Mucosa of gallbladder (tissue), 1 donor: Measurements from ENCODE around the gene VMAC. TPM values are rescaled to one million over a fixed set of nuclear protein-coding genes. Genes with fewer than 3 reads are reported as not detected.
A peak's percentile ranks its signal among the peaks of the same experiment; 100 is the strongest.

ENCODE experiments used
- DNase-seq: peaks from one replicate; pipeline ENCODE4 v3.0.0-alpha.2; 2020; ENCODE audit warnings: low spot score
- total RNA-seq: library from RNA; stranded (reverse); gene quantifications from one replicate; pipeline ENCODE4 v1.2.1, GENCODE V29; 2021
- donor health status: DM: no; HTN: no; CAD: no.

The VMAC gene
- total RNA-seq, 1 donor from 2014 or later: 12.7 TPM

- no peak for DNase-seq
Observed at GRCh38 chr19:5929179-5929578, 24.5 kb downstream of the VMAC start.

GRCh38 chr19:5929625-5930024, 25.0 kb downstream of the VMAC start:
- no peak for DNase-seq

- no peak for DNase-seq
Observed at GRCh38 chr19:5931251-5931650, 26.6 kb downstream of the VMAC start.

GRCh38 chr19:5932146-5932545, 27.5 kb downstream of the VMAC start:
- no peak for DNase-seq

GRCh38 chr19:5932609-5933262, 28.1 kb downstream of the VMAC start:
- DNase-seq: no peak

GRCh38 chr19:5933391-5934068, 28.9 kb downstream of the VMAC start:
- DNase-seq: no peak

- no peak for DNase-seq
Observed at GRCh38 chr19:5934069-5934401, 29.4 kb downstream of the VMAC start.

GRCh38 chr19:5934774-5935472, 30.3 kb downstream of the VMAC start:
- peak; percentile 32 for DNase-seq

GRCh38 chr19:5935473-5936291, 31.0 kb downstream of the VMAC start:
- DNase-seq: no peak

GRCh38 chr19:5936292-5936592, 31.6 kb downstream of the VMAC start:
- DNase-seq: peak; percentile 73

GRCh38 chr19:5937550-5937949, 32.9 kb downstream of the VMAC start:
- no peak for DNase-seq

GRCh38 chr19:5940260-5941208, 35.9 kb downstream of the VMAC start:
- DNase-seq: no peak

GRCh38 chr19:5941673-5942072, 37.0 kb downstream of the VMAC start:
- no peak for DNase-seq

- no peak for DNase-seq
Observed at GRCh38 chr19:5943045-5943444, 38.4 kb downstream of the VMAC start.

- no peak for DNase-seq
Observed at GRCh38 chr19:5943623-5944022, 39.0 kb downstream of the VMAC start.

- DNase-seq: peak; percentile 74
Observed at GRCh38 chr19:5947435-5947834, 42.8 kb downstream of the VMAC start.

- no peak for DNase-seq
Observed at GRCh38 chr19:5948752-5949564, 44.3 kb downstream of the VMAC start.

GRCh38 chr19:5949792-5950305, 45.2 kb downstream of the VMAC start:
- no peak for DNase-seq

- DNase-seq: no peak
Observed at GRCh38 chr19:5950741-5951140, 46.1 kb downstream of the VMAC start.

GRCh38 chr19:5951338-5951861, 46.7 kb downstream of the VMAC start:
- DNase-seq: peak; percentile 32
